Adipose tissue (tissue), 3 donors: ENCODE measurements around the gene RNF180. TPM values are rescaled to one million over a fixed set of nuclear protein-coding genes. Genes with fewer than 3 reads are reported as not detected.
"Not testable (repeated sequence)": the region's sequence is repeated elsewhere in the genome, so short reads cannot be mapped to it uniquely, and the experiment has no call there.

Source experiments
- H3K27ac ChIP-seq: one replicate; pipeline ENCODE4 v1.5.1; 2013; ENCODE audit warnings: low read depth, low read length
- WGBS, 3 donors: extraction: QIAGEN DNeasy Blood & Tissue Kit; methylation state at CpG; one replicate each; pipeline ENCODE4 v1.1.7; 2013; 5-methylcytosine and 5-hydroxymethylcytosine counted together
- polyA plus RNA-seq, 3 donors: library from polyadenylated mRNA; stranded (reverse); fragments of 200-250 nt; gene quantifications; one replicate each; pipeline ENCODE4 v1.2.3, GENCODE V29; 2013
- donor health status: healthy with polysubstance abuse.
- donor health status: Bipolar disorder and iron deficiency.
- donor health status: healthy.

The RNF180 gene
- polyA plus RNA-seq, 3 donors, result 0.99 to 3.4 (median 2.5) TPM

DNA sequence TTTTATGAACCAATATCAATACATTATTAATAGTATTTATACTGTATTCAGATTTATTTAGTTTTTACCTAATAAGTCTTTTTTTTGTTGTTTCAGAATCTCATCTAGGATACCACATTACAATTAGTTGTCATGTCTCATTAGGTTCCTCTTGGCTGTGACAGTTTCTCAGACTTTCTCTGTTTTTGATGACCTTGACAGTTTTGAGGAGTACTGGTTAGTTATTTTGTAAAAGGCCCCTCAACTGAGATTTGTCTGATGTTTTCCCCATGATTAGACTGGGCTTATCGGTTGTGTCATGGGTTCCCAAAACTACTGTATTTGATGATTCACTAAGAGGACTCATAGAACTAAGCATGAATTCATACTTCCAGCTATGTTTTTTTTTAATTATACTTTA, 56.3 kb downstream of the RNF180 start:
- H3K27ac ChIP-seq, result no peak overlapping the region
- WGBS, 3 donors, result 94 to 100% (median 97%) methylated on average over 1 of the region's 1 CpG

- WGBS, 3 donors, result 96 to 98% (median 96%) methylated on average over 49 to 50 of the region's 50 CpGs
- not testable (repeated sequence) for H3K27ac ChIP-seq
Measured at GRCh38 chr5:64225286-64225981, 59.8 kb downstream of the RNF180 start.

DNA sequence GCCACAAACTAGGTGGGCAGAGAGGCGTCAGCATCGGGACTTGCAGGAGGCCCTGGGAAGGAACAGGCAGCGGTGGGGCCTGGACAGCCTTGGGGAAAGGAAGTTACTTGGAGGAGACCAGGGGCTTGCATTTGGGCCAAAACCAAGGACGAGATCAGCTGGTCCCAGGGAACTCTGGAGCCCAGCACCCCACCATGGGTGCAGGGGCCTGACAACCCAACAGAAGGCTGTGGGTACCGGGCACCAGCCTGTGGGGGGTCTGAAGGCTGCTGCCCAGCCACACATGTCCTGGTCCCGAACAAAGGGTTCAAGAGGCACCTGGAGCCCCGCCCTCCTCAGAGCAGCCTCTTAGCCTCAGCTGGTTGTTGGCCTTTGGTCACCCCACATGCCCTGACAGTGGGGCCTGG, 61.5 kb downstream of the RNF180 start:
- WGBS, 3 donors, result 89 to 96% (median 91%) methylated on average over 7 of the region's 7 CpGs
- not testable (repeated sequence) for H3K27ac ChIP-seq

DNA sequence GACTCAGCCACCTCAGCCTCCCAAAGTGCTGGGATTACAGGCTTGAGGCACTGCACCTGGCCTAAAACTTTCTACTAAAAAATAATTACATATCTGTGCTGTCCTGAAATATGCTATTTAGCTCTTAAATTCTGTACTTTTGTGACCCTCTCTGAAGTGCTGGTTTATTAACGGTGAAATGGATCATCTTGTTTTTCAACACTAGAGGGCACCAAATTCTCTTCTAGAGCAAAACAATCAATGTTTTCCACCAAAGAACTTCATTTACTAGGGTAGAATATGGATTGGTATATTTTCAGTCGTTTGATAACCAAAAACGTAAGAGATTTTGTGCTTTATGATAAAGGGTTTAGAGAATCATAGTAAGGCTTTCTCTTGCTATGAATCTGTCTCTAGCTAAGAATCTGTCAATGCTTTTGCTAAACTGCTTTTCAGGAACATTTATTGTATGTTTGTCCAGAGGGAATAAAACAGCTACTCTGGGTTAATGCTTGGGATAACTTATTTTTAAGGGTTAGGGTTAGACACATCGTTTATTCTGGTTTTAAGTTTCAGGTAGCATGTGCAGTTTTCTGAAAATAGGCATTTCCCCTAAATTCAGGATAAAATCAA, 63.6 kb downstream of the RNF180 start:
- 1 to 5% (median 2%) methylated on average over 4 of the region's 4 CpGs for WGBS, 3 donors
- no peak overlapping the region for H3K27ac ChIP-seq

- H3K27ac ChIP-seq, result no peak overlapping the region
- 29 to 69% (median 38%) methylated on average over 1 of the region's 1 CpG for WGBS, 3 donors
Measured at GRCh38 chr5:64260756-64261155, 95.1 kb downstream of the RNF180 start.

DNA sequence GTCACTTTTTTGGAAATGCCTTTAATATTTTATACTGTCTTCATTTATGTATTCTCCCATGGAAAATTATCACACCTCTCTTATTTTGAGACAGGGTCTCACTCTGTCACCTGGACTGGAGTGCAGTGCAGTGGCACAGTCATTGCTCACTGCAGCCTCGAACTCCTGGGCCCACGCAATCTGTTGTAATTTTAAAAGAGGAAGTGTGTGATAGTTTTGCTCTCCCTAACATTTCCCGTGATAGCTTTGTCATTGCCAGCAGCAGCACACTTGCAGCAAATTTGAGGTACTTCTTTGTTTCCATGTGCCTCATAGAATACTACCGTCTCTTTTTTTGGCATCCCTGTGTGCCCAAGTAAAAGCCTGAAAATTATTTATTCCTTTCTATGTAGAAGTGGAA, 103.5 kb downstream of the RNF180 start:
- WGBS, 3 donors, result 36 to 85% (median 48%) methylated on average over 4 of the region's 4 CpGs
- no peak overlapping the region for H3K27ac ChIP-seq

- WGBS, 3 donors, result 38 to 43% (median 40%) methylated on average over 1 of the region's 1 CpG
- H3K27ac ChIP-seq, result no peak overlapping the region
Measured at GRCh38 chr5:64273276-64273675, 107.6 kb downstream of the RNF180 start.

DNA sequence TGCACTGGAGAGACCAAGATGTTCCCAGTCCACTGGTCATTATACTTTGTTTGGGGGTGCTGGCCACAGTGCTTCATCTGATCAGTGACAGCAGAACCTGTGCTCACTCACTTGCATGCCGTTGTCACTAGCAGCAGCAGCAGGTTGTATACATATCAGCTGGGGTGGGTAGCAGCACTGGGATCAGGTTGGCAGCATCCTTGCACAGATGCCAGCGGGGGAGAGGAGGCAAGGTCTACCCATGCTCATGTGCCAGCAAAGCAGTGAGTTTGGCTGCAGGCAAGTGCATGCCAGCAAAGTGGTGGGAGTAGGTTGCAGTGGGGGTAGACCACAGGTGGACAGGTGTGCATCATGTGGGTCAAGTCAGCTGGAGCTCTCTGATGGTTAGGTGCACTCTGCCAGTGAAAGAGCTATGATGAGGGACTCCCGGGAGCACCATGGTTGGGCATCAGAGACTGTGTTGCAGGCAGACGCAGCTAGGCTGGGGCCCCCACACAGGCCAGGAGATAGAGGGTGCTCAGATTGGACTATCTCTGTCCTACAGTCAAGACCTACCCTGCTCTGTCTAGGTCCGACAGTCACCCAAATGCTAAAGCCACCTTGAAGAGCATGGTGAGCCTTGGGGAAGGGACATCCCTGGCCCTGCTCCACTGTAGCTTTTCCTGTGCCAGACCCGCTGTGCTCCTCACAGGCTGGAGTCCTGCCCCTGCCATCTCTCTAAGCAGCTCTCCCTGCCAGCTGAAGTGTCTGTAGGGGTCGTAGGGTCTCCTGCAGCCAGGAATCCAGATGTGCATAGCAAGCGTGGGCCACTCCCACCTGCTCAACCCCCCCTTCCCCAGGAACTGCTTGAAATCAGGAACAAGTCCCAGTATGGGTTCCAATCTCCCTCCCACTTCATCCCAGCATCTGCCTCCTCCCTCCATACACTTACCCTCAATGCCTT, 119.8 kb downstream of the RNF180 start:
- 78 to 86% (median 80%) methylated on average over 8 of the region's 8 CpGs for WGBS, 3 donors
- no peak overlapping the region for H3K27ac ChIP-seq

DNA sequence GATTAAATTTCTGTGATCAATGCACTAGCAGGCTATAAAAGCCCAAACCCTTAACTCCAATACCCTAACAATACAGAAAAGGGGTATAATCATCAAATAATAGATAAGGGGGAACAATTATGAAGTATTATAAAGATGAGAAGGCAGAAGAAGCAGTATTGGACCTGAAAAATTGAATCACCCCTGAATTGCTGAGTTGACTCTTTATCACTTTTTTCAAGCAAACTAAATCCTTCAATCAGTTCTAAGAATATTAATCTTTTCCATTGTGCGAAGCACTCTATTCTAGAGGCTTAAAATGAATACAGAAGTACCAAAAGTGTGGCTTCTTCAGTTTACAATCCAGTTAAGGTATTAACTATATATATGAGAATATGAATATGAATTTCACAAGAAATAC, 120.7 kb downstream of the RNF180 start:
- 84 to 92% (median 91%) methylated on average over 1 of the region's 1 CpG for WGBS, 3 donors
- no peak overlapping the region for H3K27ac ChIP-seq

GRCh38 chr5:64288496-64288895, 122.9 kb downstream of the RNF180 start:
- WGBS, 3 donors, result 87 to 95% (median 94%) methylated on average over 2 of the region's 2 CpGs
- H3K27ac ChIP-seq, result not testable (repeated sequence)

DNA sequence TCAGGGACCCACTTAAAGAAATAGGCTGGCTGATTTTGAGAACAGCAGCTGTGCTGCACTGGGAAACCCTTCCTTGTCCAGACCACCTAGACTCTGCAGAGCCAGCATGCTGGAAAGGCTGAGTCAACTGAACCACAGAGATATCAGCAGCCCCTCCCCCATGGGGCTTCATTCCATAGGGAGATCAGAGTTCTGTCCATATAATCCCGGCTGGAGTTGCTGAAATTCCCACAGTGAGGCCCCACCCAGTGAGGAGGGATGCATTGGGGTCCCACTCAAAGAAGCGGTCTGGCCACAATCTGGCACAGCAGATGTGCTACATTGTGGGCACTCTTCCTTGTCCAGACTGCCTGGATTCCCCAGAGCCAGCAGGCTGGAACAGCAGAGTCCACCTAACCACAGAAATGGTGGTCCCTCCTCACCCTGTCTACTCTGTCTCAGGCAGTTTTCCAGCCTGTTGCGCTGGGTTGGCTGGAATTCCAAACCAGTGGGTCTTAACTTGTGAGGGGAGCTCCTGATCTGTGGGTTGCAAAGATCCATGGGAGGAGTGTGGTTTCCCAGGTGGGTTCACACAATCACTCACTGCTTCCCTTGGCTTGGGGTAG, 127.1 kb downstream of the RNF180 start:
- H3K27ac ChIP-seq, result no peak overlapping the region
- WGBS, 3 donors, result 84 to 89% (median 86%) methylated on average over 3 of the region's 3 CpGs

DNA sequence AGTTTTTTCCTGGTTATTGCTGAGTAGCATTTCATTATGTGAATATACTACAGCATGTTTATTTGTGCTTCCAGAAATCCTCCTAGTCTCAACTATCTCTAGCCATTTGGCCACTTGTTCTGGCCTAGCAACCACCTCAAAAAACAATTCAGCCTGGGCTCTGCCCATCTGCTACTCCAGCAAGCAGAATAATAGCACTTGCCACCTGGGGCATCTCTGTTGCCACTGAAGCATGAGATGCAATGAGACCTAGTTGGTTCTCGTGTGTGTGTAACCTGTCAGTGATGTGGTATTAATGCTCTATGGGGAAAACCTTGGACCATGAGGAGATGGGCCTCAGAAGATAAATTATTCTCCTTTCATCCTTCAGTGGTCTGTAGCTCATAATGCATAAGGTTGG, 129.5 kb downstream of the RNF180 start:
- WGBS, 3 donors, result 82 to 96% (median 89%) methylated on average over 1 of the region's 1 CpG
- H3K27ac ChIP-seq, result no peak overlapping the region

GRCh38 chr5:64298586-64298985, 132.9 kb downstream of the RNF180 start:
- no peak overlapping the region for H3K27ac ChIP-seq
- WGBS, 3 donors, result 83 to 100% (median 93%) methylated on average over 1 of the region's 1 CpG

DNA sequence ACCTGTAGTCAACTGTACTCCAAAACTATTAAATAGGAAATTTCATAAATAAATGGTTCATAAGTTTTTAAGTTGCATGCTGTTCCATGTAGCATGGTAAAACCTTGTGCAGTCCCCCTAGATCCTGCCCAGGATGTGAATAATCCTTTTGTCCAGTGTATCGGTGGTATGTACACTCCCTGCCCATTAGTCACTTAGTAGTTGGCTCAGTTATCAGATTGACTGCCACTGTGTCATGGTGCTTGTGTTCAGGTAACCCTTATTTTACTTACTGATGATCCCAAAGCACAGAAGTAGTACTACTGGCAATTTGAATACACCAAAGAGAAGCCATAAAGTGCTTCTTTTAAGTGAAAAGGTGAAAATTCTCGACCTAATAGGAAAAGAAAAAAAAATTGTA, 134.2 kb downstream of the RNF180 start:
- 53 to 58% (median 53%) methylated on average over 2 of the region's 2 CpGs for WGBS, 3 donors
- H3K27ac ChIP-seq, result no peak overlapping the region

DNA sequence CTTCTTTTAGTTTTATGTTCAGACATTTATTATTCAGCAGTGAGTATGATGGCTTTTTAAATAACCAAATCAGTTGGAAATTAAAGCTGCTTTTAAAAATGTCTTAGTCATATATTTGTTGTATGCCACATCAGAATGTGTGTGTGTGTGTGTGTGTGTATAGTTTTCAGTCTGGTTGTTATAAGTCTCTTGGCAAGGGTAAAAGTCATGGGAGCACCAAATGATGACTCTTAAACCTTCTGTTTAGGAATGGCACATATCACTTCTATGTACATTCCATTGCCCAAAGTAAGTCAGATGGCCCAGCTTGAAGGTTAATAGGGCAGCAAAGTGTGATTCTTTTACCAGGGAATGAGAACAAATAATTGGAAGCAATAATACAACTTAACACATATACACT, 135.9 kb downstream of the RNF180 start:
- H3K27ac ChIP-seq, result no peak overlapping the region

DNA sequence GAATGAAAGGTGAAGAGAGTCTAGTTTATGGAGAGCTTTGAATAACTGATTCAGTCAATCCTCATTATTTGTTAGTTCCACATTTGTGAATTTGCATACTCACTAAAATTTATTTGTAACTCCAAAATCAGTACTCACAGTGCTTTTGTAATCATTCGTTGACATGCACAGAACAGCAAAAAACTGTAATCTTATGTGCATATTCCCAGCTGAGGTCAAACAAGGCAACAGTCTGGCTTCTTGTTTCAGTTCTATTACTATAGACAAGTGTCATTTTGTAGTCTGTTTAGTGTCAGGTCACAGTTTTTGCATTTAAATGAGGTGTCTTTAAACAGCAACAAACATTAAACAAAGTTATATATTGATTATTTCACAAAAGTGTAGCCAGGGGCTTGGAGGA, 142.5 kb downstream of the RNF180 start:
- 14 to 55% (median 39%) methylated on average over 1 of the region's 1 CpG for WGBS, 3 donors
- H3K27ac ChIP-seq, result no peak overlapping the region

- 77 to 88% (median 82%) methylated on average over 4 of the region's 4 CpGs for WGBS, 3 donors
- H3K27ac ChIP-seq, result no peak overlapping the region
Measured at GRCh38 chr5:64312491-64312890, 146.8 kb downstream of the RNF180 start.

- 68 to 81% (median 81%) methylated on average over 1 of the region's 1 CpG for WGBS, 3 donors
- no peak overlapping the region for H3K27ac ChIP-seq
Measured at GRCh38 chr5:64315778-64316177, 150.1 kb downstream of the RNF180 start.

DNA sequence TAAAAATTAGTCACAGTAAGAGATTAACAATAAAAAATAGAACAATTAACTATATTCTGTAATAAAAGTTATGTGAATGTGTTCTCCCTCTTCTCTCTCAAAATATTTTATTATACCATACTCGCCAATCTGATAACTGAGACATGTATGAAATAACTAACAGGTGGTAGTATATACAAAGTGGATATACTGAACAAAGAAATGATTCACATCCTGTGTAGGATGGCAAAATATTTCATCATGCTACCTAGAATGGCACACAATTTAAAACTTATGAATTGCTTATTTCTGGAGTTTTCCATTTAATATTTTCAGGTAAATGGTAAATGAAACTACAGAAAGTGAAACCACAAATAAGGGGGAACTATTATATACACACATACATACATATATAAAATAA, 152.5 kb downstream of the RNF180 start:
- 86 to 93% (median 93%) methylated on average over 1 of the region's 1 CpG for WGBS, 3 donors
- no peak overlapping the region for H3K27ac ChIP-seq
